Thoracic aorta (tissue), 2 donors: Measurements from ENCODE around the gene N4BP2L2. TPM values are rescaled to one million over a fixed set of nuclear protein-coding genes. Genes with fewer than 3 reads are reported as not detected.

ENCODE experiments used
- ATAC-seq: fragments of 150-250 bp; one replicate; pipeline ENCODE4 v1.8.0; 2017; ENCODE audit warnings: low read depth; ENCODE audit not compliant: insufficient number of reproducible peaks, low FRiP score
- DNase-seq: peaks from one replicate; pipeline ENCODE4 v3.0.0-alpha.2; 2020; ENCODE audit warnings: low spot score
- H3K27ac ChIP-seq, 2 donors: fragments of 200-600 bp; sonication (generic); 1 replicate in 1 of 2; 2 replicates in 1 of 2; pipeline ENCODE4 v1.5.1; 2016; ENCODE audit warnings: mild to moderate bottlenecking in 2 of 2, moderate library complexity in 2 of 2
- H3K27me3 ChIP-seq: fragments of 200-600 bp; sonication (generic); replicated peaks from 2 replicates; pipeline ENCODE4 v1.6.0; 2016; ENCODE audit warnings: mild to moderate bottlenecking; ENCODE audit not compliant: insufficient read depth
- H3K36me3 ChIP-seq: fragments of 200-600 bp; sonication (generic); one replicate; pipeline ENCODE4 v1.5.1; 2016
- H3K4me1 ChIP-seq, 2 donors: fragments of 200-600 bp; sonication (generic); 1 replicate in 1 of 2; 2 replicates in 1 of 2; pipeline versions ENCODE4 v1.5.1 to v1.6.0; 2016; ENCODE audit warnings: low read depth in 2 of 2, mild to moderate bottlenecking in 1 of 2; ENCODE audit not compliant: control insufficient read depth in 1 of 2
- H3K4me3 ChIP-seq: fragments of 200-600 bp; sonication (generic); 2 replicates; pipeline ENCODE4 v1.5.1; 2016; ENCODE audit warnings: mild to moderate bottlenecking
- H3K9me3 ChIP-seq: fragments of 200-600 bp; sonication (generic); 2 replicates; pipeline ENCODE4 v1.5.1; 2016
- CTCF ChIP-seq: fragments of 200-600 bp; sonication (generic); IDR thresholded peaks from one replicate; pipeline ENCODE4 v1.5.1; 2019; ENCODE audit warnings: antibody characterized with exemption
- total RNA-seq, 2 donors: library from RNA; depleted of rRNA; stranded (reverse); fragments of >200 nt; gene quantifications; one replicate each; pipeline versions ENCODE4 v1.1.0 to v1.2.3, GENCODE V29; 2016

Gene N4BP2L2
- total RNA-seq, 2 donors from 2014 or later, result 135 to 251 TPM

DNA sequence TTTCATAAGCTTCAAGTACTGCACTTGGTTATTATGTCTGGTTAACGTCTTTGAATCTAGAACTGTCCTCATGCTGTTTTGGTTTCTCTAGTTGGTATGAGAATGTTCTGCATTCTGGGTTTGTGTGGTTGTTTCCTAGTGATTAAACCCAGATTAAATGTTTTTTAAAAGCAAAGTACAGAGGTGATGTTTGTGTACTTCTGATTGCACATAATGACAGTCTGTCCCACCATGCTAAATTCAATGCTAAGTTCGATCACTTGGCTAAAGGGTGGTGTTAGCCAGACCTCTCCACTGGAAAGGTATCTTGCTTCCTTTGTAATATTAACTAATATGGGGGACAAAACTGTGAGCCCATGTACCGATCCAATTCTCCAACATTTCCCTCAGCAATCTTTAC lies 125.3 kb downstream of the N4BP2L2 start:
- TF ChIP-seq CTCF, result no peak
- Histone ChIP-seq H3K27ac (no peak overlapping the region), H3K9me3 (no peaks in the 10 kb centered on the region), H3K4me1 (peaks cover 0 to 7% of the 10 kb centered on the region in 2 donors), H3K36me3 (no peaks in the 10 kb centered on the region), H3K4me3 (no peak overlapping the region), H3K27me3 (no peaks in the 10 kb centered on the region)
- DNase-seq (no peak), ATAC-seq (no peak)

- DNase-seq, result no peak
- Histone ChIP-seq H3K4me3 (no peak overlapping the region), H3K27ac (no peak overlapping the region), H3K36me3 (no peaks in the 10 kb centered on the region), H3K4me1 (peaks cover 0 to 7% of the 10 kb centered on the region in 2 donors), H3K27me3 (no peaks in the 10 kb centered on the region), H3K9me3 (no peaks in the 10 kb centered on the region)
- ATAC-seq, result no peak
- no peak for TF ChIP-seq CTCF
Observed at GRCh38 chr13:32409561-32410421, 128.8 kb downstream of the N4BP2L2 start.

GRCh38 chr13:32409001-32409313 lies 129.6 kb downstream of the N4BP2L2 start:
- peaks cover 0 to 7% of the 10 kb centered on the region in 2 donors for H3K4me1 ChIP-seq
- H3K4me3 ChIP-seq, result no peak overlapping the region
- H3K27ac ChIP-seq, result no peak overlapping the region
- no peaks in the 10 kb centered on the region for H3K27me3 ChIP-seq
- no peaks in the 10 kb centered on the region for H3K36me3 ChIP-seq
- TF ChIP-seq CTCF, result no peak
- no peak for ATAC-seq
- DNase-seq, result no peak
- H3K9me3 ChIP-seq, result no peaks in the 10 kb centered on the region

DNA sequence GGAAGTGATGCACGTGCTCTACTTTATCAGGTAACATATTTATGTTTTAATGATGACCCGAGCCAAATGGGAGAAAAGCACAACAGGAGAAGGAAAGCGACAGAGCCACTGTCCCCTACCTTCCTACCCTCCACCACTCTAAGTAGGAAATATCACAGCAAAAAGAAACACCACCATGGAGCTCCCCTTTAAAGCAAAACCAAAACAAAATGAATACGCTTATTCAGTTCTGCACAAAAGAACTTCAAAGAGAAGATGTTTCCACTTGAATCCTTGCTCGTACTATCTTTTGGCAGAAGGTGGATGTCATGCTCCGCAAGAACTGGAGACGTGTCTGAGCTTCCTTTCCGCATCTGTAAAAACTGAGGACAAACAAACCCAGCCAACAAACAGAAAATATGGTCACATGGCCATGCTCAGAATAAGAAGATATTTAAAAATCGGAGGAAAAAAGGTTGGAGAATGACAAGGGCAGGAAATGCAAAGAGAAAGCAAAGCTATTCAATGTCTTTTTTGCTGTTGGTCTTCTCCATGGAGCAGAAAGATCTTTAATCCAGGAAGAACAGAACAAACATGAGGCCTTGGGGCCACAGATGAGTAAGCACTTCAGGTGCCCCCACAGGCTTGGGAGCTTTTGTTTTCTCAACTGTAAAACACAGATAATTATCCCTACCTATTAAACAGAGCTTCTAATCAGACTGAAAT lies 130.1 kb downstream of the N4BP2L2 start:
- TF ChIP-seq CTCF, result no peak
- Histone ChIP-seq H3K4me1 (peaks cover 0 to 7% of the 10 kb centered on the region in 2 donors), H3K27ac (no peak overlapping the region), H3K4me3 (no peak overlapping the region), H3K36me3 (no peaks in the 10 kb centered on the region), H3K9me3 (no peaks in the 10 kb centered on the region), H3K27me3 (no peaks in the 10 kb centered on the region)
- ATAC-seq (no peak), DNase-seq (no peak)

GRCh38 chr13:32407854-32408253 lies 130.7 kb downstream of the N4BP2L2 start:
- no peak for TF ChIP-seq CTCF
- Histone ChIP-seq H3K4me1 (peaks cover 0 to 7% of the 10 kb centered on the region in 2 donors), H3K4me3 (no peak overlapping the region), H3K27me3 (no peaks in the 10 kb centered on the region), H3K27ac (no peak overlapping the region), H3K9me3 (no peaks in the 10 kb centered on the region), H3K36me3 (no peaks in the 10 kb centered on the region)
- DNase-seq, result no peak
- no peak for ATAC-seq
